GM23248 (cell line): ENCODE results near the gene EMP2. TPM values are rescaled to one million over a fixed set of nuclear protein-coding genes. Genes with fewer than 3 reads are reported as not detected.

ENCODE experiments used
- DNase-seq: peaks from one replicate; pipeline ENCODE4 v3.0.0-alpha.2; 2015
- H2AFZ ChIP-seq: fragments of 200-600 bp; sonication (generic); 2 replicates; pipeline ENCODE4 v1.6.1; 2016; ENCODE audit warnings: antibody characterized with exemption
- H3F3A ChIP-seq: fragments of 200-600 bp; sonication (generic); 2 replicates; pipeline ENCODE4 v1.6.1; 2016; ENCODE audit warnings: mild to moderate bottlenecking, antibody characterized with exemption, mixed run types; ENCODE audit not compliant: insufficient read depth
- H3K27ac ChIP-seq: fragments of 200-600 bp; sonication (generic); 2 replicates; pipeline ENCODE4 v1.5.1; 2016; ENCODE audit warnings: mild to moderate bottlenecking
- H3K27me3 ChIP-seq: fragments of 200-600 bp; sonication (generic); replicated peaks from 2 replicates; pipeline ENCODE4 v1.6.1; 2016; ENCODE audit warnings: mild to moderate bottlenecking; ENCODE audit not compliant: insufficient read depth
- H3K36me3 ChIP-seq: fragments of 200-600 bp; sonication (generic); 2 replicates; pipeline ENCODE4 v1.6.1; 2016; ENCODE audit warnings: low read depth, mild to moderate bottlenecking
- H3K4me1 ChIP-seq: fragments of 200-600 bp; sonication (generic); 2 replicates; pipeline ENCODE4 v1.6.1; 2016; ENCODE audit warnings: mild to moderate bottlenecking; ENCODE audit not compliant: insufficient read depth
- H3K4me2 ChIP-seq: fragments of 200-600 bp; sonication (generic); one replicate; pipeline ENCODE4 v1.6.1; 2016; ENCODE audit warnings: mild to moderate bottlenecking; ENCODE audit not compliant: unreplicated experiment
- H3K4me3 ChIP-seq: fragments of 200-600 bp; sonication (generic); 2 replicates; pipeline ENCODE4 v1.5.1; 2016; ENCODE audit warnings: mild to moderate bottlenecking
- H3K79me2 ChIP-seq: fragments of 200-600 bp; sonication (generic); 2 replicates; pipeline ENCODE4 v1.6.1; 2016; ENCODE audit warnings: mild to moderate bottlenecking; ENCODE audit not compliant: insufficient read depth
- H3K9ac ChIP-seq: fragments of 200-600 bp; sonication (generic); 2 replicates; pipeline ENCODE4 v1.6.1; 2016; ENCODE audit warnings: mild to moderate bottlenecking
- H3K9me2 ChIP-seq: fragments of 200-600 bp; sonication (generic); 2 replicates; pipeline ENCODE4 v1.6.1; 2016; ENCODE audit warnings: mixed run types, mild to moderate bottlenecking, moderate library complexity; ENCODE audit not compliant: insufficient read depth
- H3K9me3 ChIP-seq: fragments of 200-600 bp; sonication (generic); one replicate; pipeline ENCODE4 v1.6.1; 2017; ENCODE audit warnings: low read depth
- H4K20me1 ChIP-seq: fragments of 200-600 bp; sonication (generic); 2 replicates; pipeline ENCODE4 v1.6.0; 2016; ENCODE audit not compliant: insufficient read depth
- EZH2 ChIP-seq: fragments of 200-600 bp; sonication (generic); IDR thresholded peaks from 2 replicates; pipeline ENCODE4 v1.6.1; 2018; ENCODE audit warnings: antibody characterized with exemption, mild to moderate bottlenecking; ENCODE audit not compliant: insufficient read depth, poor library complexity, severe bottlenecking
- EZH2phosphoT487 ChIP-seq: fragments of 200-600 bp; sonication (generic); IDR thresholded peaks from 2 replicates; pipeline ENCODE4 v1.6.1; 2018; ENCODE audit warnings: antibody characterized with exemption, moderate library complexity, mild to moderate bottlenecking, low read depth; ENCODE audit not compliant: insufficient read depth
- WGBS, 2 experiments: methylation state at CpG; one replicate each; pipeline ENCODE4 v1.1.6; 2015 to 2017; ENCODE audit warnings: low lambda C conversion rate in 2 of 2, low coverage in 1 of 2; ENCODE audit errors: missing lambda C conversion rate in 2 of 2; 5-methylcytosine and 5-hydroxymethylcytosine counted together
- in situ Hi-C: fragments of 300-500 bp; cut with MboI; formaldehyde crosslinking; loops from 2 replicates; pipeline ENCODE4 v1.15.0; 2020
- polyA plus RNA-seq: library from polyadenylated mRNA; unstranded; fragments of >200 nt; fragmentation: Nextera tagmentation; extraction: Ambion mirVana; gene quantifications from 2 replicates; pipeline ENCODE4 v1.2.1, GENCODE V29; 2016
- total RNA-seq: library from RNA; depleted of rRNA; stranded (reverse); fragments of >200 nt; shearing (Covaris generic); gene quantifications from 2 replicates; pipeline ENCODE4 v1.2.3, GENCODE V29; 2014

EMP2 gene
- total and polyA plus RNA-seq, 2 experiments from 2014 or later = 26.0 to 73.7 TPM

GRCh38 chr16:10528635-10529034 lies 51.8 kb downstream of the EMP2 start:
- Histone ChIP-seq H3K4me1 (peaks cover 4% of the 10 kb centered on the region; the same call in 1 of the 2 replicates), H4K20me1 (no peaks in the 10 kb centered on the region), H3K9ac (no peak overlapping the region), H3K27ac (no peak overlapping the region), H3K79me2 (no peaks in the 10 kb centered on the region), H3K4me2 (no peak overlapping the region), H3F3A (no peaks in the 10 kb centered on the region), H3K9me3 (no peaks in the 10 kb centered on the region), H3K4me3 (no peak overlapping the region), H3K36me3 (no peaks in the 10 kb centered on the region), H3K27me3 (no peaks in the 10 kb centered on the region), H3K9me2 (no peaks in the 10 kb centered on the region), H2AFZ (no peak overlapping the region)
- TF ChIP-seq EZH2 = no peak
- TF ChIP-seq EZH2phosphoT487 = no peak
- in situ Hi-C loops = no loop called here
- 97 to 98% methylated on average over 8 of the region's 8 CpGs for WGBS, 2 experiments
- DNase-seq = no peak

GRCh38 chr16:10526962-10527361 lies 53.4 kb downstream of the EMP2 start:
- Histone ChIP-seq H3K36me3 (no peaks in the 10 kb centered on the region), H3K27ac (no peak overlapping the region), H3F3A (no peaks in the 10 kb centered on the region), H3K4me1 (no peaks in the 10 kb centered on the region), H3K79me2 (no peaks in the 10 kb centered on the region), H3K27me3 (no peaks in the 10 kb centered on the region), H2AFZ (no peak overlapping the region), H3K9me3 (no peaks in the 10 kb centered on the region), H3K4me2 (no peak overlapping the region), H3K4me3 (no peak overlapping the region), H3K9me2 (no peaks in the 10 kb centered on the region), H3K9ac (no peak overlapping the region), H4K20me1 (no peaks in the 10 kb centered on the region)
- 98% methylated on average over 7 of the region's 7 CpGs for WGBS, 2 experiments
- no peak for DNase-seq
- in situ Hi-C loops = no loop called here
- TF ChIP-seq EZH2phosphoT487 (no peak), EZH2 (no peak)

- no peaks in the 10 kb centered on the region for H4K20me1 ChIP-seq
- 89 to 94% methylated on average over 6 of the region's 6 CpGs for WGBS, 2 experiments
- no peaks in the 10 kb centered on the region for H3K9me2 ChIP-seq
- H2AFZ ChIP-seq = no peak overlapping the region
- H3K27me3 ChIP-seq = no peaks in the 10 kb centered on the region
- no peak overlapping the region for H3K4me2 ChIP-seq
- no peaks in the 10 kb centered on the region for H3F3A ChIP-seq
- DNase-seq = no peak
- no peak overlapping the region for H3K4me3 ChIP-seq
- TF ChIP-seq EZH2 = no peak
- TF ChIP-seq EZH2phosphoT487 = no peak
- in situ Hi-C loops = no loop called here
- H3K36me3 ChIP-seq = no peaks in the 10 kb centered on the region
- H3K4me1 ChIP-seq = no peaks in the 10 kb centered on the region
- no peaks in the 10 kb centered on the region for H3K79me2 ChIP-seq
- no peaks in the 10 kb centered on the region for H3K9me3 ChIP-seq
- H3K9ac ChIP-seq = no peak overlapping the region
- H3K27ac ChIP-seq = no peak overlapping the region
Observed at GRCh38 chr16:10525214-10525825, 55.1 kb downstream of the EMP2 start.

GRCh38 chr16:10522966-10523365 lies 57.4 kb downstream of the EMP2 start:
- in situ Hi-C loops = no loop called here
- WGBS, 2 experiments = 95 to 97% methylated on average over 2 of the region's 2 CpGs

More at GRCh38 chr16:10522966-10523365, 57.4 kb downstream of the EMP2 start:
- H3K4me2 ChIP-seq = no peak overlapping the region
- no peak for TF ChIP-seq EZH2phosphoT487
- no peak for TF ChIP-seq EZH2
- H3F3A ChIP-seq = no peaks in the 10 kb centered on the region
- H3K4me3 ChIP-seq = no peak overlapping the region
- no peaks in the 10 kb centered on the region for H3K27me3 ChIP-seq
- no peaks in the 10 kb centered on the region for H3K9me2 ChIP-seq
- H2AFZ ChIP-seq = no peak overlapping the region
- DNase-seq = no peak
- no peak overlapping the region for H3K27ac ChIP-seq
- no peaks in the 10 kb centered on the region for H3K36me3 ChIP-seq
- H4K20me1 ChIP-seq = no peaks in the 10 kb centered on the region
- no peaks in the 10 kb centered on the region for H3K4me1 ChIP-seq
- H3K9me3 ChIP-seq = no peaks in the 10 kb centered on the region
- no peaks in the 10 kb centered on the region for H3K79me2 ChIP-seq
- H3K9ac ChIP-seq = no peak overlapping the region
